NK-92 treated with Interleukin-12 subunit alpha and Interleukin-12 subunit beta, amount 100 ng/mL, for 24 hours (cell line): ENCODE data around the gene MGAT3.

Experiments used
- DNase-seq: peaks from one replicate; lab custom pipeline; 2025; lab: John Stamatoyannopoulos, UW

The MGAT3 gene

GRCh38 chr22:39450258-39450955 is 6.4 kb upstream of the MGAT3 start:
- no peak for DNase-seq

GRCh38 chr22:39452740-39453040 is 4.1 kb upstream of the MGAT3 start:
- no peak for DNase-seq

- no peak for DNase-seq
Observed at GRCh38 chr22:39453765-39454378, 2.9 kb upstream of the MGAT3 start.

- DNase-seq, result no peak
Observed at GRCh38 chr22:39454385-39454871, 2.4 kb upstream of the MGAT3 start.

- DNase-seq, result no peak
Observed at GRCh38 chr22:39457198-39457555, 365 bp downstream of the MGAT3 start.

- no peak for DNase-seq
Observed at GRCh38 chr22:39457556-39458443, 988 bp downstream of the MGAT3 start.

GRCh38 chr22:39458444-39459083 is 1.8 kb downstream of the MGAT3 start:
- no peak for DNase-seq

GRCh38 chr22:39459681-39460080 is 2.9 kb downstream of the MGAT3 start:
- DNase-seq, result no peak

- DNase-seq, result no peak
Observed at GRCh38 chr22:39462443-39463221, 5.8 kb downstream of the MGAT3 start.

GRCh38 chr22:39463277-39463676 is 6.5 kb downstream of the MGAT3 start:
- no peak for DNase-seq

GRCh38 chr22:39463931-39464390 is 7.1 kb downstream of the MGAT3 start:
- DNase-seq, result no peak

- DNase-seq, result no peak
Observed at GRCh38 chr22:39466228-39467006, 9.6 kb downstream of the MGAT3 start.

GRCh38 chr22:39467390-39467895 is 10.6 kb downstream of the MGAT3 start:
- DNase-seq, result no peak

- no peak for DNase-seq
Observed at GRCh38 chr22:39468487-39469325, 11.9 kb downstream of the MGAT3 start.

- no peak for DNase-seq
Observed at GRCh38 chr22:39469326-39469680, 12.5 kb downstream of the MGAT3 start.

GRCh38 chr22:39469681-39470450 is 13.1 kb downstream of the MGAT3 start:
- DNase-seq, result no peak

- DNase-seq, result no peak
Observed at GRCh38 chr22:39470451-39471291, 13.9 kb downstream of the MGAT3 start.
